HCT116 (cell line): Measurements from ENCODE around the gene FGL2. TPM values are rescaled to one million over a fixed set of nuclear protein-coding genes. Genes with fewer than 3 reads are reported as not detected.

Experiments
- ATAC-seq: fragments of 200-7000 bp; cut with Tn5 transposase; 2 replicates; pipeline ENCODE4 v1.9.1; 2020; ENCODE audit warnings: mild to moderate bottlenecking, moderate library complexity
- BruUV-seq: library from RNA; stranded (reverse); fragments of 400-500 nt; replicated peaks from 2 replicates; lab custom pipeline; 2021; lab: Mats Ljungman, UMichigan
- CTCF ChIA-PET: fragments of 300-600 bp; sonication (Branson Sonifier 250); formaldehyde crosslinking; loops from one replicate; lab custom pipeline; 2021; ENCODE audit warnings: antibody characterized with exemption; lab: Charles Lee
- POLR2A ChIA-PET: fragments of 300-600, 350-600 bp; sonication (Branson Sonifier 250); formaldehyde crosslinking; loops from one replicate; lab custom pipeline; 2021; ENCODE audit warnings: antibody characterized with exemption; lab: Charles Lee
- RAD21 ChIA-PET, 2 experiments: fragments of 300-600 bp; sonication (Branson Sonifier 250); formaldehyde crosslinking; loops; one replicate each; lab custom pipeline; 2023; ENCODE audit warnings: low total read pairs in 2 of 2; ENCODE audit not compliant: uncharacterized antibody in 2 of 2, unreplicated experiment in 2 of 2, low non-redundant PET in 1 of 2; lab: Charles Lee
- DNase-seq: peaks from one replicate; pipeline ENCODE4 v3.0.0-alpha.2; 2010; ENCODE audit warnings: low read depth, low spot score
- H2AFZ ChIP-seq: fragments of 200-600 bp; shearing (Covaris generic), sonication (generic); 2 replicates; pipeline ENCODE4 v1.6.1; 2017; ENCODE audit warnings: low read depth, mixed run types, mixed read lengths, antibody characterized with exemption, low read length; ENCODE audit not compliant: poor library complexity, severe bottlenecking
- H3K27ac ChIP-seq: 2 replicates; pipeline ENCODE4 v1.5.1; 2012; ENCODE audit warnings: low read depth, low read length
- H3K27me3 ChIP-seq: fragments of 200-600 bp; sonication (generic); 2 replicates; pipeline ENCODE4 v1.6.1; 2016; ENCODE audit warnings: mixed run types, low read length, mixed read lengths; ENCODE audit not compliant: insufficient read depth
- H3K36me3 ChIP-seq, 2 experiments: fragments of 200-500 bp in 1 of 2; fragments of 200-600 bp in 1 of 2; sonication (Bioruptor generic) in 1 of 2; sonication (generic) in 1 of 2; 2 replicates each; pipeline versions ENCODE4 v1.5.1 to v1.6.1; 2014 to 2016; ENCODE audit warnings: low read length in 2 of 2, inconsistent platforms in 1 of 2, mixed read lengths in 1 of 2, mixed run types in 1 of 2; ENCODE audit not compliant: insufficient read depth in 2 of 2, control insufficient read depth in 1 of 2
- H3K4me1 ChIP-seq, 2 experiments: fragments of 200-600 bp in 1 of 2; sonication (generic) in 1 of 2; 2 replicates each; pipeline versions ENCODE4 v1.5.1 to v1.6.1; 2012 to 2017; ENCODE audit warnings: low read length in 2 of 2, inconsistent platforms in 1 of 2, mild to moderate bottlenecking in 1 of 2, mixed read lengths in 1 of 2, mixed run types in 1 of 2, moderate library complexity in 1 of 2; ENCODE audit not compliant: insufficient read depth in 2 of 2, control insufficient read depth in 1 of 2
- H3K4me2 ChIP-seq: fragments of 200-600 bp; sonication (generic); 2 replicates; pipeline ENCODE4 v1.6.1; 2017; ENCODE audit warnings: mixed run types, low read length, mixed read lengths
- H3K4me3 ChIP-seq, 2 experiments: fragments of 200-600 bp in 1 of 2; sonication (generic) in 1 of 2; replicated peaks in 1 of 2; 2 replicates each; pipeline ENCODE4 v1.5.1; 2011 to 2016; ENCODE audit warnings: low read length in 2 of 2, control low read depth in 1 of 2, low read depth in 1 of 2, mild to moderate bottlenecking in 1 of 2, mixed read lengths in 1 of 2, mixed run types in 1 of 2
- H3K79me2 ChIP-seq: fragments of 200-600 bp; sonication (generic); 2 replicates; pipeline ENCODE4 v1.6.1; 2017; ENCODE audit warnings: mild to moderate bottlenecking, mixed run types, low read length, moderate library complexity, mixed read lengths; ENCODE audit not compliant: insufficient read depth
- H3K9ac ChIP-seq: fragments of 200-600 bp; sonication (generic); 2 replicates; pipeline ENCODE4 v1.6.1; 2016; ENCODE audit warnings: low read length, mixed read lengths
- H3K9me2 ChIP-seq: fragments of 200-600 bp; sonication (generic), shearing (Covaris generic); 2 replicates; pipeline ENCODE4 v1.6.1; 2017; ENCODE audit warnings: mixed run types, mild to moderate bottlenecking, moderate library complexity; ENCODE audit not compliant: insufficient read depth
- H3K9me3 ChIP-seq, 2 experiments: fragments of 200-500 bp in 1 of 2; fragments of 200-600 bp in 1 of 2; sonication (Bioruptor generic) in 1 of 2; sonication (generic) in 1 of 2; 2 replicates each; pipeline ENCODE4 v1.6.1; 2014 to 2017; ENCODE audit warnings: low read length in 2 of 2, mixed read lengths in 2 of 2, inconsistent platforms in 1 of 2, low read depth in 1 of 2, mild to moderate bottlenecking in 1 of 2, mixed run types in 1 of 2, moderate library complexity in 1 of 2; ENCODE audit not compliant: control insufficient read depth in 1 of 2, insufficient read depth in 1 of 2
- H4K20me1 ChIP-seq: fragments of 200-600 bp; sonication (generic), shearing (Covaris generic); 2 replicates; pipeline ENCODE4 v1.6.1; 2017; ENCODE audit warnings: mixed run types, mild to moderate bottlenecking, moderate library complexity; ENCODE audit not compliant: insufficient read depth
- EGR1 ChIP-seq: IDR thresholded peaks from 2 replicates; pipeline ENCODE4 v1.6.1; 2012; ENCODE audit warnings: low read depth
- EZH2 ChIP-seq: fragments of 200-600 bp; sonication (generic); IDR thresholded peaks from 2 replicates; pipeline ENCODE4 v1.6.1; 2017; ENCODE audit warnings: antibody characterized with exemption, mixed run types
- EZH2phosphoT487 ChIP-seq: fragments of 200-600 bp; IDR thresholded peaks from 2 replicates; pipeline ENCODE4 v1.6.1; 2018; ENCODE audit warnings: antibody characterized with exemption, borderline replicate concordance
- POLR2AphosphoS5 ChIP-seq: IDR thresholded peaks from 2 replicates; pipeline ENCODE4 v1.6.1; 2011; ENCODE audit warnings: mild to moderate bottlenecking, low read depth, low read length, moderate library complexity
- YY1 ChIP-seq: IDR thresholded peaks from 2 replicates; pipeline ENCODE4 v1.6.1; 2011; ENCODE audit warnings: low read length, low read depth, moderate library complexity, mild to moderate bottlenecking; ENCODE audit not compliant: insufficient replicate concordance; ENCODE audit errors: extremely low read depth
- intact Hi-C: fragments of 100-400 bp; cut with micrococcal nuclease; formaldehyde crosslinking; loops from 2 replicates; pipeline ENCODE4 v1.10.0; 2022
- total RNA-seq: library from RNA; stranded (reverse); gene quantifications from one replicate; pipeline ENCODE4 v1.2.1, GENCODE V29; 2021; ENCODE audit not compliant: unreplicated experiment
- TF ChIP-seq, protein P1 (sequence below): IDR thresholded peaks from 2 replicates; pipeline ENCODE4 v1.6.1; 2012; ENCODE audit warnings: low read depth
- TF ChIP-seq, protein P2 (sequence below), 3 experiments: fragments of 200-600 bp in 1 of 3; sonication (generic) in 1 of 3; IDR thresholded peaks in 2 of 3; conservative IDR thresholded peaks in 1 of 3; 2 replicates each; pipeline ENCODE4 v1.5.1; 2012 to 2017; ENCODE audit warnings: low read depth in 2 of 3, low read length in 2 of 3, antibody characterized with exemption in 1 of 3, borderline replicate concordance in 1 of 3, control low read depth in 1 of 3, mild to moderate bottlenecking in 1 of 3, mixed read lengths in 1 of 3, mixed run types in 1 of 3, moderate library complexity in 1 of 3; ENCODE audit not compliant: insufficient read depth in 1 of 3

Gene FGL2
- total RNA-seq, 1 experiment from 2014 or later: not detected

DNA sequence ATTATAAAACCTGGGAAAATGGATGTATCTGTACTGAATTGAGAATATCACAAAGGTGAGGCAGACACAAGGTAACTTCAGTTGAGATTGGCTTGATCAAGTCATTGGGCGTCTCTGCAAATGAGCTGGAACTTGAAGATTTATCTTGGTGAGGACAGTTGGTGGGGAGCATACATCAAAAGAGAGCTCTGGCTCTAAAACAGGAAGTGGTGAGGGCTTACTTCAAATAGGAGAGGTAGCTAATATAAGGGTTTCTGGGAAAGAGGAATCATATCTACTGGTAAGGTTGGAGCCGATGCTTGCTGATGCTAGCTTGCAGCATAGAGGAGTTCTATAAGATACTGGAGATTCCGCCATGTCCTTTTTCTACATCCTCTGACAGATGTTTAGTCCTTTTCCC is 39.9 kb upstream of the FGL2 start:
- Histone ChIP-seq H3K36me3 (0 out of 4 replicates have a peak, but pooled peaks cover 0 to 2% of the 10 kb centered on the region in 2 experiments), H3K4me2 (no peak overlapping the region), H3K4me3 (no peak overlapping the region), H3K27ac (no peak overlapping the region), H3K4me1 (no peaks in the 10 kb centered on the region), H3K9me3 (no peaks in the 10 kb centered on the region), H3K27me3 (no peaks in the 10 kb centered on the region), H3K79me2 (no peaks in the 10 kb centered on the region)
- intact Hi-C loops: no loop called here
- BruUV-seq: no TSS peak
- no peak for DNase-seq
- ChIA-PET RAD21 (no interaction called here), CTCF (interaction anchor here (2.7 kb wide), 1 partner anchor 8 kb away, joined by 10 read pairs; no protein-coding TSS in a partner anchor), POLR2A (no interaction called here)
- no peak for TF ChIP-seq POLR2AphosphoS5
- TF ChIP-seq, protein P1, sequence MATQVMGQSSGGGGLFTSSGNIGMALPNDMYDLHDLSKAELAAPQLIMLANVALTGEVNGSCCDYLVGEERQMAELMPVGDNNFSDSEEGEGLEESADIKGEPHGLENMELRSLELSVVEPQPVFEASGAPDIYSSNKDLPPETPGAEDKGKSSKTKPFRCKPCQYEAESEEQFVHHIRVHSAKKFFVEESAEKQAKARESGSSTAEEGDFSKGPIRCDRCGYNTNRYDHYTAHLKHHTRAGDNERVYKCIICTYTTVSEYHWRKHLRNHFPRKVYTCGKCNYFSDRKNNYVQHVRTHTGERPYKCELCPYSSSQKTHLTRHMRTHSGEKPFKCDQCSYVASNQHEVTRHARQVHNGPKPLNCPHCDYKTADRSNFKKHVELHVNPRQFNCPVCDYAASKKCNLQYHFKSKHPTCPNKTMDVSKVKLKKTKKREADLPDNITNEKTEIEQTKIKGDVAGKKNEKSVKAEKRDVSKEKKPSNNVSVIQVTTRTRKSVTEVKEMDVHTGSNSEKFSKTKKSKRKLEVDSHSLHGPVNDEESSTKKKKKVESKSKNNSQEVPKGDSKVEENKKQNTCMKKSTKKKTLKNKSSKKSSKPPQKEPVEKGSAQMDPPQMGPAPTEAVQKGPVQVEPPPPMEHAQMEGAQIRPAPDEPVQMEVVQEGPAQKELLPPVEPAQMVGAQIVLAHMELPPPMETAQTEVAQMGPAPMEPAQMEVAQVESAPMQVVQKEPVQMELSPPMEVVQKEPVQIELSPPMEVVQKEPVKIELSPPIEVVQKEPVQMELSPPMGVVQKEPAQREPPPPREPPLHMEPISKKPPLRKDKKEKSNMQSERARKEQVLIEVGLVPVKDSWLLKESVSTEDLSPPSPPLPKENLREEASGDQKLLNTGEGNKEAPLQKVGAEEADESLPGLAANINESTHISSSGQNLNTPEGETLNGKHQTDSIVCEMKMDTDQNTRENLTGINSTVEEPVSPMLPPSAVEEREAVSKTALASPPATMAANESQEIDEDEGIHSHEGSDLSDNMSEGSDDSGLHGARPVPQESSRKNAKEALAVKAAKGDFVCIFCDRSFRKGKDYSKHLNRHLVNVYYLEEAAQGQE: no peak
- TF ChIP-seq YY1: no peak
- TF ChIP-seq, protein P2, sequence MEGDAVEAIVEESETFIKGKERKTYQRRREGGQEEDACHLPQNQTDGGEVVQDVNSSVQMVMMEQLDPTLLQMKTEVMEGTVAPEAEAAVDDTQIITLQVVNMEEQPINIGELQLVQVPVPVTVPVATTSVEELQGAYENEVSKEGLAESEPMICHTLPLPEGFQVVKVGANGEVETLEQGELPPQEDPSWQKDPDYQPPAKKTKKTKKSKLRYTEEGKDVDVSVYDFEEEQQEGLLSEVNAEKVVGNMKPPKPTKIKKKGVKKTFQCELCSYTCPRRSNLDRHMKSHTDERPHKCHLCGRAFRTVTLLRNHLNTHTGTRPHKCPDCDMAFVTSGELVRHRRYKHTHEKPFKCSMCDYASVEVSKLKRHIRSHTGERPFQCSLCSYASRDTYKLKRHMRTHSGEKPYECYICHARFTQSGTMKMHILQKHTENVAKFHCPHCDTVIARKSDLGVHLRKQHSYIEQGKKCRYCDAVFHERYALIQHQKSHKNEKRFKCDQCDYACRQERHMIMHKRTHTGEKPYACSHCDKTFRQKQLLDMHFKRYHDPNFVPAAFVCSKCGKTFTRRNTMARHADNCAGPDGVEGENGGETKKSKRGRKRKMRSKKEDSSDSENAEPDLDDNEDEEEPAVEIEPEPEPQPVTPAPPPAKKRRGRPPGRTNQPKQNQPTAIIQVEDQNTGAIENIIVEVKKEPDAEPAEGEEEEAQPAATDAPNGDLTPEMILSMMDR (IDR thresholded peaks at IDR 0.05 in 2 of 3, conservative IDR thresholded peaks at IDR 0.05 in 1 of 3; ENCODE audit: borderline replicate concordance in 1 of 3, insufficient read depth in 1 of 3, low read depth in 2 of 3, low read length in 2 of 3): no peak
- TF ChIP-seq EGR1: no peak
- TF ChIP-seq EZH2: no peak
- no peak for TF ChIP-seq EZH2phosphoT487
- TF ChIP-seq, all 23 proteins: peak for 0
- no peaks in the 10 kb centered on the region for H4K20me1 ChIP-seq
- ATAC-seq: no peak
- no peaks in the 10 kb centered on the region for H3K9me2 ChIP-seq
- H2AFZ ChIP-seq: no peak overlapping the region
- no peak overlapping the region for H3K9ac ChIP-seq
